GM19043 (cell line): ENCODE measurements around the gene TMEM94.
"Not testable (repeated sequence)": the region's sequence is repeated elsewhere in the genome, so short reads cannot be mapped to it uniquely, and the experiment has no call there.

Source experiments
- ATAC-seq: cut with Tn5 transposase; IDR thresholded peaks from one replicate; pipeline ENCODE4 v1.9.1; 2021; ENCODE audit warnings: low read depth; ENCODE audit not compliant: unreplicated experiment

Gene TMEM94

GRCh38 chr17:75445296-75445695, 11.1 kb upstream of the TMEM94 start:
- no peak for ATAC-seq

- ATAC-seq, result not testable (repeated sequence)
These were observed 10.5 kb upstream of the TMEM94 start for GRCh38 chr17:75445896-75446295.

- ATAC-seq, result no peak
These were observed 8.2 kb upstream of the TMEM94 start for GRCh38 chr17:75447951-75448856.

- ATAC-seq, result no peak
These were observed 6.2 kb upstream of the TMEM94 start for GRCh38 chr17:75450270-75450669.

GRCh38 chr17:75454193-75454592, 2.2 kb upstream of the TMEM94 start:
- no peak for ATAC-seq

GRCh38 chr17:75454672-75455071, 1.8 kb upstream of the TMEM94 start:
- ATAC-seq, result not testable (repeated sequence)

GRCh38 chr17:75456039-75456416, 407 bp upstream of the TMEM94 start:
- no peak for ATAC-seq

- no peak for ATAC-seq
These were observed 716 bp downstream of the TMEM94 start for GRCh38 chr17:75457047-75457654.

- no peak for ATAC-seq
These were observed 2.8 kb downstream of the TMEM94 start for GRCh38 chr17:75459246-75459589.

- ATAC-seq, result no peak
These were observed 3.3 kb downstream of the TMEM94 start for GRCh38 chr17:75459590-75460267.

GRCh38 chr17:75460295-75460694, 3.9 kb downstream of the TMEM94 start:
- ATAC-seq, result no peak

- no peak for ATAC-seq
These were observed 7.2 kb downstream of the TMEM94 start for GRCh38 chr17:75463603-75464002.

GRCh38 chr17:75465039-75465438, 8.6 kb downstream of the TMEM94 start:
- ATAC-seq, result no peak

- no peak for ATAC-seq
These were observed 11.9 kb downstream of the TMEM94 start for GRCh38 chr17:75468291-75468754.

- ATAC-seq, result no peak
These were observed 12.4 kb downstream of the TMEM94 start for GRCh38 chr17:75468779-75469373.

GRCh38 chr17:75471207-75471606, 14.8 kb downstream of the TMEM94 start:
- ATAC-seq, result no peak

GRCh38 chr17:75472119-75472518, 15.7 kb downstream of the TMEM94 start:
- no peak for ATAC-seq

GRCh38 chr17:75473246-75473645, 16.8 kb downstream of the TMEM94 start:
- ATAC-seq, result no peak

- ATAC-seq, result no peak
These were observed 18.3 kb downstream of the TMEM94 start for GRCh38 chr17:75474736-75475135.

GRCh38 chr17:75475144-75475835, 18.9 kb downstream of the TMEM94 start:
- no peak for ATAC-seq
